HCT116 (cell line): ENCODE measurements around the gene GBP2. TPM values are rescaled to one million over a fixed set of nuclear protein-coding genes. Genes with fewer than 3 reads are reported as not detected.

ENCODE experiments used
- ATAC-seq: fragments of 200-7000 bp; cut with Tn5 transposase; 2 replicates; pipeline ENCODE4 v1.9.1; 2020; ENCODE audit warnings: mild to moderate bottlenecking, moderate library complexity
- BruUV-seq: library from RNA; stranded (reverse); fragments of 400-500 nt; replicated peaks from 2 replicates; lab custom pipeline; 2021; lab: Mats Ljungman, UMichigan
- CTCF ChIA-PET: fragments of 300-600 bp; sonication (Branson Sonifier 250); formaldehyde crosslinking; loops from one replicate; lab custom pipeline; 2021; ENCODE audit warnings: antibody characterized with exemption; lab: Charles Lee
- POLR2A ChIA-PET: fragments of 300-600, 350-600 bp; sonication (Branson Sonifier 250); formaldehyde crosslinking; loops from one replicate; lab custom pipeline; 2021; ENCODE audit warnings: antibody characterized with exemption; lab: Charles Lee
- RAD21 ChIA-PET, 2 experiments: fragments of 300-600 bp; sonication (Branson Sonifier 250); formaldehyde crosslinking; loops; one replicate each; lab custom pipeline; 2023; ENCODE audit warnings: low total read pairs in 2 of 2; ENCODE audit not compliant: uncharacterized antibody in 2 of 2, unreplicated experiment in 2 of 2, low non-redundant PET in 1 of 2; lab: Charles Lee
- DNase-seq: peaks from one replicate; pipeline ENCODE4 v3.0.0-alpha.2; 2010; ENCODE audit warnings: low read depth, low spot score
- H2AFZ ChIP-seq: fragments of 200-600 bp; shearing (Covaris generic), sonication (generic); 2 replicates; pipeline ENCODE4 v1.6.1; 2017; ENCODE audit warnings: low read depth, mixed run types, mixed read lengths, antibody characterized with exemption, low read length; ENCODE audit not compliant: poor library complexity, severe bottlenecking
- H3K27ac ChIP-seq: 2 replicates; pipeline ENCODE4 v1.5.1; 2012; ENCODE audit warnings: low read depth, low read length
- H3K27me3 ChIP-seq: fragments of 200-600 bp; sonication (generic); 2 replicates; pipeline ENCODE4 v1.6.1; 2016; ENCODE audit warnings: mixed run types, low read length, mixed read lengths; ENCODE audit not compliant: insufficient read depth
- H3K36me3 ChIP-seq, 2 experiments: fragments of 200-500 bp in 1 of 2; fragments of 200-600 bp in 1 of 2; sonication (Bioruptor generic) in 1 of 2; sonication (generic) in 1 of 2; 2 replicates each; pipeline versions ENCODE4 v1.5.1 to v1.6.1; 2014 to 2016; ENCODE audit warnings: low read length in 2 of 2, inconsistent platforms in 1 of 2, mixed read lengths in 1 of 2, mixed run types in 1 of 2; ENCODE audit not compliant: insufficient read depth in 2 of 2, control insufficient read depth in 1 of 2
- H3K4me1 ChIP-seq, 2 experiments: fragments of 200-600 bp in 1 of 2; sonication (generic) in 1 of 2; 2 replicates each; pipeline versions ENCODE4 v1.5.1 to v1.6.1; 2012 to 2017; ENCODE audit warnings: low read length in 2 of 2, inconsistent platforms in 1 of 2, mild to moderate bottlenecking in 1 of 2, mixed read lengths in 1 of 2, mixed run types in 1 of 2, moderate library complexity in 1 of 2; ENCODE audit not compliant: insufficient read depth in 2 of 2, control insufficient read depth in 1 of 2
- H3K4me2 ChIP-seq: fragments of 200-600 bp; sonication (generic); 2 replicates; pipeline ENCODE4 v1.6.1; 2017; ENCODE audit warnings: mixed run types, low read length, mixed read lengths
- H3K4me3 ChIP-seq, 2 experiments: fragments of 200-600 bp in 1 of 2; sonication (generic) in 1 of 2; replicated peaks in 1 of 2; 2 replicates each; pipeline ENCODE4 v1.5.1; 2011 to 2016; ENCODE audit warnings: low read length in 2 of 2, control low read depth in 1 of 2, low read depth in 1 of 2, mild to moderate bottlenecking in 1 of 2, mixed read lengths in 1 of 2, mixed run types in 1 of 2
- H3K79me2 ChIP-seq: fragments of 200-600 bp; sonication (generic); 2 replicates; pipeline ENCODE4 v1.6.1; 2017; ENCODE audit warnings: mild to moderate bottlenecking, mixed run types, low read length, moderate library complexity, mixed read lengths; ENCODE audit not compliant: insufficient read depth
- H3K9ac ChIP-seq: fragments of 200-600 bp; sonication (generic); 2 replicates; pipeline ENCODE4 v1.6.1; 2016; ENCODE audit warnings: low read length, mixed read lengths
- H3K9me2 ChIP-seq: fragments of 200-600 bp; sonication (generic), shearing (Covaris generic); 2 replicates; pipeline ENCODE4 v1.6.1; 2017; ENCODE audit warnings: mixed run types, mild to moderate bottlenecking, moderate library complexity; ENCODE audit not compliant: insufficient read depth
- H3K9me3 ChIP-seq, 2 experiments: fragments of 200-500 bp in 1 of 2; fragments of 200-600 bp in 1 of 2; sonication (Bioruptor generic) in 1 of 2; sonication (generic) in 1 of 2; 2 replicates each; pipeline ENCODE4 v1.6.1; 2014 to 2017; ENCODE audit warnings: low read length in 2 of 2, mixed read lengths in 2 of 2, inconsistent platforms in 1 of 2, low read depth in 1 of 2, mild to moderate bottlenecking in 1 of 2, mixed run types in 1 of 2, moderate library complexity in 1 of 2; ENCODE audit not compliant: control insufficient read depth in 1 of 2, insufficient read depth in 1 of 2
- H4K20me1 ChIP-seq: fragments of 200-600 bp; sonication (generic), shearing (Covaris generic); 2 replicates; pipeline ENCODE4 v1.6.1; 2017; ENCODE audit warnings: mixed run types, mild to moderate bottlenecking, moderate library complexity; ENCODE audit not compliant: insufficient read depth
- RAD21 ChIP-seq: IDR thresholded peaks from 2 replicates; pipeline ENCODE4 v1.6.1; 2012; ENCODE audit warnings: low read depth, mild to moderate bottlenecking
- intact Hi-C: fragments of 100-400 bp; cut with micrococcal nuclease; formaldehyde crosslinking; loops from 2 replicates; pipeline ENCODE4 v1.10.0; 2022
- total RNA-seq: library from RNA; stranded (reverse); gene quantifications from one replicate; pipeline ENCODE4 v1.2.1, GENCODE V29; 2021; ENCODE audit not compliant: unreplicated experiment
- TF ChIP-seq, protein P1 (sequence below): IDR thresholded peaks from 2 replicates; pipeline ENCODE4 v1.6.1; 2012; ENCODE audit warnings: low read depth
- TF ChIP-seq, protein P2 (sequence below): IDR thresholded peaks from 2 replicates; pipeline ENCODE4 v1.6.1; 2012

GBP2 gene
- total RNA-seq, 1 experiment from 2014 or later, result 0.98 TPM

DNA sequence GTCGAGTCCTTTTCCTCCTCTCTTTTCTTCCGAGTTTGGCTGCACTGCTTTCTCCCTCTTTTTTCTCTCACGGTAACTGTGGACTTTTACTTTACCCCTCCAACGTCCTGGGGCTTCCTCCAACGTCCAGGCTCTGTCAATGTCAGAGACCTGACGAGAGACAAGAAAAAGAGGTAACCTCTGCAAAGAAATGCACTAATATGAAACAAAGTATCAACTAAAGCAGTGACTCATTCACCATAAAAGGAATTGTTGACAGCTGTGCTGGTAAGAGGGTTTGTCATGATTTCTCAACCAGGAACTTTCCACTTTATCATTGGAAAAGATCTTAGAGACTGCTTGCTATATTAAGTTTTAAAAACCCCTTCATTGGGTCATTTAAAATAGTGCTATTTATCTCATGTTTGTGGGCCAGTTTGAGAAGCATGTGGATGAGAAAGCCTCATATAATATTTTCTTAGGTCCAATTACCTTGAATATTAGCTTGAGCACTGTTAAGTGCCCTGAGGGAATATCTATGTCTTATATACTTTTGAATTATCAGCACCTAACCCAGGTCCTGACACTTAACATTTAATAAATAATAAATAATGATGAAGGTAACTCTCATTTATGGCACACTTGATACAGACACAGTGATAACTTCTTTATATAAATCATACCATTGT lies at the start of gene GBP2 (continued):
- TF ChIP-seq, protein P1, sequence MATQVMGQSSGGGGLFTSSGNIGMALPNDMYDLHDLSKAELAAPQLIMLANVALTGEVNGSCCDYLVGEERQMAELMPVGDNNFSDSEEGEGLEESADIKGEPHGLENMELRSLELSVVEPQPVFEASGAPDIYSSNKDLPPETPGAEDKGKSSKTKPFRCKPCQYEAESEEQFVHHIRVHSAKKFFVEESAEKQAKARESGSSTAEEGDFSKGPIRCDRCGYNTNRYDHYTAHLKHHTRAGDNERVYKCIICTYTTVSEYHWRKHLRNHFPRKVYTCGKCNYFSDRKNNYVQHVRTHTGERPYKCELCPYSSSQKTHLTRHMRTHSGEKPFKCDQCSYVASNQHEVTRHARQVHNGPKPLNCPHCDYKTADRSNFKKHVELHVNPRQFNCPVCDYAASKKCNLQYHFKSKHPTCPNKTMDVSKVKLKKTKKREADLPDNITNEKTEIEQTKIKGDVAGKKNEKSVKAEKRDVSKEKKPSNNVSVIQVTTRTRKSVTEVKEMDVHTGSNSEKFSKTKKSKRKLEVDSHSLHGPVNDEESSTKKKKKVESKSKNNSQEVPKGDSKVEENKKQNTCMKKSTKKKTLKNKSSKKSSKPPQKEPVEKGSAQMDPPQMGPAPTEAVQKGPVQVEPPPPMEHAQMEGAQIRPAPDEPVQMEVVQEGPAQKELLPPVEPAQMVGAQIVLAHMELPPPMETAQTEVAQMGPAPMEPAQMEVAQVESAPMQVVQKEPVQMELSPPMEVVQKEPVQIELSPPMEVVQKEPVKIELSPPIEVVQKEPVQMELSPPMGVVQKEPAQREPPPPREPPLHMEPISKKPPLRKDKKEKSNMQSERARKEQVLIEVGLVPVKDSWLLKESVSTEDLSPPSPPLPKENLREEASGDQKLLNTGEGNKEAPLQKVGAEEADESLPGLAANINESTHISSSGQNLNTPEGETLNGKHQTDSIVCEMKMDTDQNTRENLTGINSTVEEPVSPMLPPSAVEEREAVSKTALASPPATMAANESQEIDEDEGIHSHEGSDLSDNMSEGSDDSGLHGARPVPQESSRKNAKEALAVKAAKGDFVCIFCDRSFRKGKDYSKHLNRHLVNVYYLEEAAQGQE, result no peak
- TF ChIP-seq, protein P2, sequence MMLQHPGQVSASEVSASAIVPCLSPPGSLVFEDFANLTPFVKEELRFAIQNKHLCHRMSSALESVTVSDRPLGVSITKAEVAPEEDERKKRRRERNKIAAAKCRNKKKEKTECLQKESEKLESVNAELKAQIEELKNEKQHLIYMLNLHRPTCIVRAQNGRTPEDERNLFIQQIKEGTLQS, result no peak
- TF ChIP-seq, all 23 proteins: peak for 4

DNA sequence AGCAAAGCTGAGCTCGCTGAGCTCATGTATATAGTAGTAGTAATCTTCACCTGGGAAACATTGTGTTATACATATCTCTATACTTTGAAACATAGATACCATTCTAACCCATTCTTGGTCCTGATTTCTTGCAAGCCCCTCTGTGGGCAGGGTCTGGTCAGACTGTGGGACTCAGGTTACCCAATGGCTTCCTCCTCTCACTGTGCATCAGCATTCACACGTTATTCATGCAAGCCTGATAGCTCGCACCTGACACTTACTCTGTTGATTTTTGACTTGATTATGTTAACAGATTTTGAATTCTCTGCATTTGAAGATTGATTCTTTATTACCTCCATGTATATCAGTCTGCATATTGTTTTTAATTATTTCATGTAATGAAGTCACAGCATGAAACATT lies 48.6 kb upstream of the GBP2 start:
- Histone ChIP-seq H2AFZ (no peak overlapping the region), H3K4me2 (no peak overlapping the region), H3K79me2 (no peaks in the 10 kb centered on the region), H3K9ac (no peak overlapping the region), H3K4me1 (no peaks in the 10 kb centered on the region), H3K36me3 (no peaks in the 10 kb centered on the region), H3K4me3 (no peak overlapping the region), H3K9me2 (no peaks in the 10 kb centered on the region), H4K20me1 (no peaks in the 10 kb centered on the region), H3K27me3 (no peaks in the 10 kb centered on the region), H3K9me3 (no peaks in the 10 kb centered on the region), H3K27ac (no peak overlapping the region)
- ChIA-PET CTCF (no interaction called here), POLR2A (no interaction called here), RAD21 (no interaction called here)
- no peak for DNase-seq
- no peak for TF ChIP-seq RAD21
- ATAC-seq, result no peak
- intact Hi-C loops, result no loop called here
- no TSS peak for BruUV-seq
